H9 (cell line): ENCODE measurements around the gene MME. TPM values are rescaled to one million over a fixed set of nuclear protein-coding genes. Genes with fewer than 3 reads are reported as not detected.

ENCODE experiments used
- DNase-seq: peaks from one replicate; pipeline ENCODE4 v3.0.0-alpha.2; 2017
- H2AFZ ChIP-seq: one replicate; pipeline ENCODE4 v1.6.1; 2013; ENCODE audit warnings: mild to moderate bottlenecking, low read length, control low read depth, moderate library complexity
- H2AK5ac ChIP-seq: 2 replicates; pipeline ENCODE4 v1.6.1; 2013; ENCODE audit warnings: low read length, control low read depth, mixed read lengths; ENCODE audit not compliant: insufficient read length
- H2BK120ac ChIP-seq: one replicate; pipeline ENCODE4 v1.6.1; 2013; ENCODE audit warnings: low read depth, mild to moderate bottlenecking, low read length, control low read depth, inconsistent platforms; ENCODE audit not compliant: poor library complexity, severe bottlenecking
- H2BK12ac ChIP-seq: 2 replicates; pipeline ENCODE4 v1.6.1; 2013; ENCODE audit warnings: low read length, control low read depth, mixed read lengths, low read depth; ENCODE audit not compliant: insufficient read length
- H2BK15ac ChIP-seq: 2 replicates; pipeline ENCODE4 v1.6.1; 2013; ENCODE audit warnings: low read depth, low read length, control low read depth
- H2BK20ac ChIP-seq: one replicate; pipeline ENCODE4 v1.6.1; 2013; ENCODE audit warnings: low read depth, mild to moderate bottlenecking, low read length, control low read depth, inconsistent platforms; ENCODE audit not compliant: poor library complexity, severe bottlenecking
- H2BK5ac ChIP-seq: 2 replicates; pipeline ENCODE4 v1.6.1; 2013; ENCODE audit warnings: low read length, control low read depth, mixed read lengths; ENCODE audit not compliant: insufficient read length
- H3K14ac ChIP-seq: 2 replicates; pipeline ENCODE4 v1.6.1; 2013; ENCODE audit warnings: low read length, control low read depth; ENCODE audit not compliant: insufficient read depth
- H3K18ac ChIP-seq: 2 replicates; pipeline ENCODE4 v1.6.1; 2013; ENCODE audit warnings: low read depth, mild to moderate bottlenecking, mixed read lengths, low read length, control low read depth; ENCODE audit not compliant: insufficient read length
- H3K23ac ChIP-seq: 2 replicates; pipeline ENCODE4 v1.6.1; 2013; ENCODE audit warnings: low read length, control low read depth, mixed read lengths, low read depth; ENCODE audit not compliant: insufficient read length
- H3K23me2 ChIP-seq: 2 replicates; pipeline ENCODE4 v1.6.1; 2013; ENCODE audit warnings: low read depth, mild to moderate bottlenecking, mixed read lengths, low read length, control low read depth; ENCODE audit not compliant: insufficient read length, poor library complexity, severe bottlenecking
- H3K27ac ChIP-seq: 2 replicates; pipeline ENCODE4 v1.5.1; 2013; ENCODE audit warnings: low read length, control low read depth, mixed read lengths, low read depth; ENCODE audit not compliant: insufficient read length
- H3K27me3 ChIP-seq: 2 replicates; pipeline ENCODE4 v1.6.1; 2013; ENCODE audit warnings: low read length, control low read depth, inconsistent platforms; ENCODE audit not compliant: insufficient read depth
- H3K4ac ChIP-seq: 2 replicates; pipeline ENCODE4 v1.6.1; 2013; ENCODE audit warnings: low read depth, mild to moderate bottlenecking, control low read depth, inconsistent platforms, low read length, moderate library complexity
- H3K4me1 ChIP-seq: 2 replicates; pipeline ENCODE4 v1.6.1; 2013; ENCODE audit warnings: low read length, control low read depth, inconsistent platforms; ENCODE audit not compliant: insufficient read depth
- H3K4me2 ChIP-seq: 2 replicates; pipeline ENCODE4 v1.6.1; 2013; ENCODE audit warnings: low read length, control low read depth, mixed read lengths; ENCODE audit not compliant: insufficient read length, insufficient read depth
- H3K56ac ChIP-seq: 2 replicates; pipeline ENCODE4 v1.6.1; 2013; ENCODE audit warnings: low read depth, mild to moderate bottlenecking, mixed read lengths, low read length, control low read depth; ENCODE audit not compliant: insufficient read length
- H3K79me1 ChIP-seq: 2 replicates; pipeline ENCODE4 v1.6.1; 2013; ENCODE audit warnings: low read depth, mild to moderate bottlenecking, moderate library complexity, low read length, control low read depth, inconsistent platforms; ENCODE audit not compliant: insufficient read depth, poor library complexity, severe bottlenecking
- H3K79me2 ChIP-seq: 2 replicates; pipeline ENCODE4 v1.6.1; 2013; ENCODE audit warnings: low read length, control low read depth, inconsistent platforms; ENCODE audit not compliant: insufficient read depth
- H3K9ac ChIP-seq: 2 replicates; pipeline ENCODE4 v1.6.1; 2013; ENCODE audit warnings: low read length, control low read depth, mixed read lengths; ENCODE audit not compliant: insufficient read length; ENCODE audit errors: extremely low read depth
- H3K9me3 ChIP-seq: one replicate; pipeline ENCODE4 v1.6.1; 2013; ENCODE audit warnings: low read depth, low read length, inconsistent platforms; ENCODE audit not compliant: control insufficient read depth
- H3T11ph ChIP-seq: one replicate; pipeline ENCODE4 v1.6.1; 2013; ENCODE audit warnings: mild to moderate bottlenecking, low read length, control low read depth, inconsistent platforms
- H4K20me1 ChIP-seq: one replicate; pipeline ENCODE4 v1.6.1; 2013; ENCODE audit not compliant: control insufficient read depth, insufficient read length, insufficient read depth
- H4K5ac ChIP-seq: 2 replicates; pipeline ENCODE4 v1.6.1; 2013; ENCODE audit warnings: low read depth, mild to moderate bottlenecking, mixed read lengths, low read length, control low read depth; ENCODE audit not compliant: insufficient read length
- H4K8ac ChIP-seq: replicated peaks from 2 replicates; pipeline ENCODE4 v1.6.1; 2013; ENCODE audit warnings: low read length, control low read depth, mixed read lengths, low read depth; ENCODE audit not compliant: insufficient read length
- H4K91ac ChIP-seq: 2 replicates; pipeline ENCODE4 v1.6.1; 2013; ENCODE audit warnings: low read depth, mild to moderate bottlenecking, moderate library complexity, mixed read lengths, low read length, control low read depth; ENCODE audit not compliant: insufficient read length
- H3K27ac Mint-ChIP-seq, 3 experiments: 2 replicates in 2 of 3; 3 replicates in 1 of 3; pipeline ENCODE4 v1.8.0; 2020 to 2021; ENCODE audit warnings: mixed read lengths in 3 of 3, mild to moderate bottlenecking in 1 of 3, moderate library complexity in 1 of 3
- H3K27me3 Mint-ChIP-seq: 2 replicates; pipeline ENCODE4 v1.8.0; 2021; ENCODE audit warnings: low read depth, mild to moderate bottlenecking, moderate library complexity, mixed read lengths
- H3K36me3 Mint-ChIP-seq, 3 experiments: 2 replicates in 2 of 3; 3 replicates in 1 of 3; pipeline ENCODE4 v1.8.0; 2020 to 2021; ENCODE audit warnings: low read depth in 3 of 3, mixed read lengths in 3 of 3; ENCODE audit not compliant: insufficient read depth in 1 of 3
- H3K4me1 Mint-ChIP-seq, 2 experiments: 2 replicates each; pipeline ENCODE4 v1.8.0; 2020; ENCODE audit warnings: mixed read lengths in 2 of 2
- H3K4me3 Mint-ChIP-seq, 2 experiments: 2 replicates in 1 of 2; 3 replicates in 1 of 2; pipeline ENCODE4 v1.8.0; 2020 to 2021; ENCODE audit warnings: mild to moderate bottlenecking in 2 of 2, mixed read lengths in 2 of 2, moderate library complexity in 1 of 2
- H3K9me3 Mint-ChIP-seq, 2 experiments: 2 replicates in 1 of 2; 3 replicates in 1 of 2; pipeline ENCODE4 v1.8.0; 2020; ENCODE audit warnings: mild to moderate bottlenecking in 2 of 2, mixed read lengths in 2 of 2, moderate library complexity in 1 of 2
- WGBS: extraction: QIAGEN DNeasy Blood & Tissue Kit; methylation state at CpG from one replicate; pipeline ENCODE4 v1.1.7; 2013; ENCODE audit warnings: missing lambda C conversion rate, low lambda C conversion rate, mixed read lengths; ENCODE audit not compliant: insufficient read length; ENCODE audit errors: extremely low coverage; 5-methylcytosine and 5-hydroxymethylcytosine counted together
- total RNA-seq: library from RNA; stranded (reverse); gene quantifications from 2 replicates; pipeline ENCODE4 v1.2.1, GENCODE V29; 2021
- TF ChIP-seq, protein P1 (sequence below): fragments of 200-600 bp; sonication (generic); conservative IDR thresholded peaks from 3 replicates; pipeline ENCODE4 v1.8.0; 2021; ENCODE audit warnings: antibody characterized with exemption, mild to moderate bottlenecking

MME gene
- total RNA-seq, 1 experiment from 2014 or later, result 16.4 TPM

DNA sequence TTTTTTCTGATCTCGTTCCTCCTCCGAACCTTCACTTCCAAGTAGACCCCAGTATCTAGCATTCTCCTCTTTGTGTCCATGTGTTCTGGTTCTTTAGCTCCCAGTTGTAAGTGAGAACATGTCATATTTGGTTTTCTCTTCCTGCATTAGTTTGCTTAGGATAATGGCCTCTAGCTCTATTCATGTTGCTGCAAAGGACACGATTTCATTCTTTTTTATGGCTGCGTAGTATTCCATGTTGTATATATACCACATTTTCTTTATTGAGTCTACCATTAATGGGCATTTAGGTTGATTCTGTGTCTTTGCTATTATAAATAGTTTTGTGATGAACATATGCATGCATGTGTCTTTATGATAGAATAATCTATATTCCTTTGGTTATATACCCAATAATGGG lies 30.2 kb upstream of the MME start:
- Histone ChIP-seq H3K79me1 (no peaks in the 10 kb centered on the region), H3K79me2 (no peaks in the 10 kb centered on the region), H2BK20ac (no peak overlapping the region), H4K20me1 (no peaks in the 10 kb centered on the region), H4K5ac (no peak overlapping the region), H3K9ac (no peak overlapping the region), H2BK5ac (no peak overlapping the region), H3K14ac (no peak overlapping the region), H2BK12ac (no peak overlapping the region), H3K27ac (no peak overlapping the region), H3K4me1 (no peaks in the 10 kb centered on the region), H3K9me3 (peaks cover 14% of the 10 kb centered on the region), H4K91ac (no peak overlapping the region), H2AFZ (no peak overlapping the region), H3T11ph (no peak overlapping the region), H3K23me2 (no peaks in the 10 kb centered on the region), H2AK5ac (no peak overlapping the region), H3K18ac (no peak overlapping the region), H2BK120ac (no peak overlapping the region), H3K27me3 (no peaks in the 10 kb centered on the region), H4K8ac (no peak overlapping the region), H3K4ac (no peak overlapping the region), H2BK15ac (no peak overlapping the region), H3K56ac (no peak overlapping the region), H3K4me2 (no peak overlapping the region), H3K23ac (no peak overlapping the region)
- Mint-ChIP-seq H3K36me3 (peaks cover 6 to 34% (median 34%) of the 10 kb centered on the region in 3 experiments), H3K4me3 (no peak overlapping the region), H3K27ac (no peak overlapping the region), H3K9me3 (peaks cover 36% of the 10 kb centered on the region in 2 experiments), H3K4me1 (peaks cover 3 to 6% of the 10 kb centered on the region in 2 experiments; a peak in 1 of 4 replicates), H3K27me3 (no peaks in the 10 kb centered on the region)
- no CpG with 5 or more reads among the region's 4 CpGs for WGBS
- DNase-seq, result no peak
- TF ChIP-seq, protein P1, sequence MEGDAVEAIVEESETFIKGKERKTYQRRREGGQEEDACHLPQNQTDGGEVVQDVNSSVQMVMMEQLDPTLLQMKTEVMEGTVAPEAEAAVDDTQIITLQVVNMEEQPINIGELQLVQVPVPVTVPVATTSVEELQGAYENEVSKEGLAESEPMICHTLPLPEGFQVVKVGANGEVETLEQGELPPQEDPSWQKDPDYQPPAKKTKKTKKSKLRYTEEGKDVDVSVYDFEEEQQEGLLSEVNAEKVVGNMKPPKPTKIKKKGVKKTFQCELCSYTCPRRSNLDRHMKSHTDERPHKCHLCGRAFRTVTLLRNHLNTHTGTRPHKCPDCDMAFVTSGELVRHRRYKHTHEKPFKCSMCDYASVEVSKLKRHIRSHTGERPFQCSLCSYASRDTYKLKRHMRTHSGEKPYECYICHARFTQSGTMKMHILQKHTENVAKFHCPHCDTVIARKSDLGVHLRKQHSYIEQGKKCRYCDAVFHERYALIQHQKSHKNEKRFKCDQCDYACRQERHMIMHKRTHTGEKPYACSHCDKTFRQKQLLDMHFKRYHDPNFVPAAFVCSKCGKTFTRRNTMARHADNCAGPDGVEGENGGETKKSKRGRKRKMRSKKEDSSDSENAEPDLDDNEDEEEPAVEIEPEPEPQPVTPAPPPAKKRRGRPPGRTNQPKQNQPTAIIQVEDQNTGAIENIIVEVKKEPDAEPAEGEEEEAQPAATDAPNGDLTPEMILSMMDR, result no peak
